Adrenal gland (tissue), 12 donors: ENCODE data around the gene CDH20. TPM values are rescaled to one million over a fixed set of nuclear protein-coding genes. Genes with fewer than 3 reads are reported as not detected.

Experiments used
- DNase-seq, 7 donors: peaks; one replicate each; pipeline ENCODE4 v3.0.0-alpha.2; 2019 to 2020
- H3K27ac ChIP-seq, 5 donors: fragments of 200-600 bp; sonication (generic) in 4 of 5; 1 replicate in 3 of 5; 2 replicates in 2 of 5; pipeline versions ENCODE4 v1.5.1 to v1.8.0; 2016 to 2020; ENCODE audit warnings: mild to moderate bottlenecking in 1 of 5
- H3K27me3 ChIP-seq: fragments of 200-600 bp; 2 replicates; pipeline ENCODE4 v1.8.0; 2021
- H3K36me3 ChIP-seq, 2 donors: fragments of 200-600 bp; replicated peaks in 1 of 2; 1 replicate in 1 of 2; 2 replicates in 1 of 2; pipeline versions ENCODE4 v1.5.1 to v1.8.0; 2018 to 2022
- H3K4me1 ChIP-seq, 2 donors: fragments of 200-600 bp; replicated peaks in 1 of 2; 1 replicate in 1 of 2; 2 replicates in 1 of 2; pipeline versions ENCODE4 v1.5.1 to v1.8.0; 2018 to 2021
- H3K4me3 ChIP-seq, 4 donors: fragments of 200-600 bp; sonication (generic) in 3 of 4; one replicate each; pipeline ENCODE4 v1.5.1; 2016 to 2018
- H3K9me3 ChIP-seq, 3 donors: fragments of 200-600 bp; sonication (generic) in 1 of 3; replicated peaks in 1 of 3; 1 replicate in 2 of 3; 2 replicates in 1 of 3; pipeline versions ENCODE4 v1.5.1 to v1.8.0; 2016 to 2021
- CTCF ChIP-seq, 6 experiments: fragments of 450-650 bp in 4 of 6; fragments of 200-600 bp in 2 of 6; sonication (generic) in 1 of 6; IDR thresholded peaks; 1 replicate in 5 of 6; 2 replicates in 1 of 6; pipeline versions ENCODE4 v1.5.1 to v1.8.0; 2016 to 2021; ENCODE audit warnings: antibody characterized with exemption in 6 of 6, mild to moderate bottlenecking in 2 of 6, moderate library complexity in 1 of 6
- POLR2A ChIP-seq, 2 donors: fragments of 450-650 bp; IDR thresholded peaks; one replicate each; pipeline ENCODE4 v1.6.1; 2017; ENCODE audit warnings: antibody characterized with exemption in 2 of 2, mild to moderate bottlenecking in 2 of 2, moderate library complexity in 1 of 2
- WGBS, 4 donors: extraction: QIAGEN DNeasy Blood & Tissue Kit in 2 of 4; methylation state at CpG; one replicate each; pipeline versions ENCODE4 v1.1.5 to v1.1.7; 2013 to 2017; 5-methylcytosine and 5-hydroxymethylcytosine counted together
- intact Hi-C, 2 donors: fragments of 100-400 bp; cut with DNase I; formaldehyde crosslinking; loops; one replicate each; pipeline versions ENCODE4 v1.14.1 to v1.15.0; 2022 to 2023
- polyA plus RNA-seq, 3 donors: library from polyadenylated mRNA; stranded (reverse); fragments of 200-250 nt in 2 of 3; fragments of 350-450 nt in 1 of 3; fragmentation: Illumina TruSeq in 1 of 3; extraction: RNeasy Lipid Tissue Mini Kit (QIAGEN cat#74804) in 1 of 3; gene quantifications; one replicate each; pipeline ENCODE4 v1.2.3, GENCODE V29; 2013 to 2014
- total RNA-seq, 9 donors: library from RNA; depleted of rRNA in 4 of 9; stranded (reverse); fragments of >200 nt in 4 of 9; fragments of 120-200 nt in 1 of 9; fragmentation: NEBNext Ultra II Directional in 1 of 9; extraction: Animal tissue kit (Norgen Biotek cat#: 25700) in 1 of 9; gene quantifications; one replicate each; pipeline versions ENCODE4 v1.1.0 to v1.2.4, GENCODE V29; 2013 to 2023
- donor health status: healthy with polysubstance abuse.
- donor health status: Bipolar disorder and iron deficiency.
- donor health status: DM: yes; HTN: yes; CAD: no.
- donor health status: DM: no; HTN: no; CAD: no.
- donor health status: DM: no; HTN: no; CAD: no.
- donor health status: DM: yes; HTN: yes; CAD: no.

Gene CDH20
- total and polyA plus RNA-seq, 12 donors = 0.07 to 11.6 (median 0.29) TPM; not detected in 2

GRCh38 chr18:61394983-61395382 lies 61.8 kb downstream of the CDH20 start:
- intact Hi-C loops = no loop called here
- Histone ChIP-seq H3K27ac (no peak overlapping the region), H3K9me3 (no peaks in the 10 kb centered on the region), H3K36me3 (no peaks in the 10 kb centered on the region), H3K4me1 (no peaks in the 10 kb centered on the region), H3K4me3 (no peak overlapping the region), H3K27me3 (no peaks in the 10 kb centered on the region)
- DNase-seq = no peak
- TF ChIP-seq CTCF (IDR thresholded peaks at IDR 0.05) = no peak
- no peak for TF ChIP-seq POLR2A (IDR thresholded peaks at IDR 0.05)

- no peak for TF ChIP-seq POLR2A (IDR thresholded peaks at IDR 0.05)
- TF ChIP-seq CTCF (IDR thresholded peaks at IDR 0.05) = no peak
- H3K36me3 ChIP-seq = no peaks in the 10 kb centered on the region
- no peak overlapping the region for H3K27ac ChIP-seq
- intact Hi-C loops = no loop called here
- H3K27me3 ChIP-seq = no peaks in the 10 kb centered on the region
- no peaks in the 10 kb centered on the region for H3K4me1 ChIP-seq
- no peaks in the 10 kb centered on the region for H3K9me3 ChIP-seq
- WGBS, 4 donors = 74 to 80% (median 76%) methylated on average over 3 of the region's 3 CpGs
- H3K4me3 ChIP-seq = no peak overlapping the region
- no peak for DNase-seq
These were observed 64.0 kb downstream of the CDH20 start for GRCh38 chr18:61397222-61397621.

GRCh38 chr18:61398961-61399705 lies 65.9 kb downstream of the CDH20 start:
- intact Hi-C loops = no loop called here
- no peaks in the 10 kb centered on the region for H3K27me3 ChIP-seq
- H3K4me3 ChIP-seq = no peak overlapping the region
- TF ChIP-seq POLR2A (IDR thresholded peaks at IDR 0.05) (no peak), CTCF (IDR thresholded peaks at IDR 0.05) (no peak)
- DNase-seq = no peak
- no peaks in the 10 kb centered on the region for H3K36me3 ChIP-seq
- 60 to 83% (median 70%) methylated on average over 4 of the region's 4 CpGs for WGBS, 4 donors
- H3K27ac ChIP-seq = no peak overlapping the region
- no peaks in the 10 kb centered on the region for H3K4me1 ChIP-seq
- no peaks in the 10 kb centered on the region for H3K9me3 ChIP-seq

- H3K4me1 ChIP-seq = no peaks in the 10 kb centered on the region
These were observed 66.9 kb downstream of the CDH20 start for GRCh38 chr18:61400016-61400635.

More at GRCh38 chr18:61400016-61400635, 66.9 kb downstream of the CDH20 start:
- Histone ChIP-seq H3K9me3 (no peaks in the 10 kb centered on the region), H3K27ac (no peak overlapping the region), H3K36me3 (no peaks in the 10 kb centered on the region), H3K27me3 (no peaks in the 10 kb centered on the region), H3K4me3 (no peak overlapping the region)
- DNase-seq = no peak
- intact Hi-C loops = no loop called here
- 65 to 82% (median 77%) methylated on average over 3 of the region's 3 CpGs for WGBS, 4 donors
- TF ChIP-seq POLR2A (IDR thresholded peaks at IDR 0.05) (no peak), CTCF (IDR thresholded peaks at IDR 0.05) (no peak)
